H7 (cell line): ENCODE measurements around the gene CS. TPM values are rescaled to one million over a fixed set of nuclear protein-coding genes. Genes with fewer than 3 reads are reported as not detected.
A peak's percentile ranks its signal among the peaks of the same experiment; 100 is the strongest.

Experiments used
- DNase-seq: peaks from one replicate; pipeline ENCODE4 v3.0.0; 2012
- H3K27me3 ChIP-seq: 2 replicates; pipeline ENCODE4 v1.6.0; 2011; ENCODE audit warnings: mild to moderate bottlenecking, low read length; ENCODE audit not compliant: control insufficient read depth, insufficient read depth
- H3K36me3 ChIP-seq: replicated peaks from 2 replicates; pipeline ENCODE4 v1.5.1; 2011; ENCODE audit warnings: low read length; ENCODE audit not compliant: control insufficient read depth, insufficient read depth
- H3K4me3 ChIP-seq: 2 replicates; pipeline ENCODE4 v1.5.1; 2011; ENCODE audit warnings: low read depth, mild to moderate bottlenecking, control low read depth, low read length, moderate library complexity; ENCODE audit not compliant: insufficient read depth
- total RNA-seq: library from RNA; depleted of rRNA; stranded (reverse); fragments of >200 nt; shearing (Covaris generic); gene quantifications from 2 replicates; pipeline ENCODE4 v1.2.3, GENCODE V29; 2014

The CS gene
- total RNA-seq, 1 experiment from 2014 or later, result 179 TPM

- DNase-seq, result peak; percentile 93
- Histone ChIP-seq H3K36me3 (peaks cover 38% of the 10 kb centered on the region), H3K4me3 (peak overlapping the region; percentile 90), H3K27me3 (no peaks in the 10 kb centered on the region)
Observed at GRCh38 chr12:56257491-56258067, 42.6 kb downstream of the CS start.

GRCh38 chr12:56257071-56257470 is 43.1 kb downstream of the CS start:
- Histone ChIP-seq H3K36me3 (peaks cover 42% of the 10 kb centered on the region), H3K4me3 (peak overlapping the region; percentile 90), H3K27me3 (no peaks in the 10 kb centered on the region)
- no peak for DNase-seq

GRCh38 chr12:56256326-56256960 is 43.7 kb downstream of the CS start:
- Histone ChIP-seq H3K27me3 (no peaks in the 10 kb centered on the region), H3K4me3 (no peak overlapping the region), H3K36me3 (peaks cover 47% of the 10 kb centered on the region)
- DNase-seq, result peak; percentile 87

- peak; percentile 13 for DNase-seq
- peaks cover 48% of the 10 kb centered on the region for H3K36me3 ChIP-seq
- H3K27me3 ChIP-seq, result no peaks in the 10 kb centered on the region
- H3K4me3 ChIP-seq, result no peak overlapping the region
Observed at GRCh38 chr12:56255671-56256070, 44.5 kb downstream of the CS start.

GRCh38 chr12:56253091-56253490 is 47.0 kb downstream of the CS start:
- peaks cover 60% of the 10 kb centered on the region for H3K36me3 ChIP-seq
- no peaks in the 10 kb centered on the region for H3K27me3 ChIP-seq
- peak; percentile 10 for DNase-seq

GRCh38 chr12:56252649-56253048 is 47.5 kb downstream of the CS start:
- H3K27me3 ChIP-seq, result no peaks in the 10 kb centered on the region
- H3K36me3 ChIP-seq, result peaks cover 64% of the 10 kb centered on the region

More at GRCh38 chr12:56253091-56253490, 47.0 kb downstream of the CS start:
- H3K4me3 ChIP-seq, result no peak overlapping the region

GRCh38 chr12:56248711-56249110 is 51.4 kb downstream of the CS start:
- peaks cover 61% of the 10 kb centered on the region for H3K36me3 ChIP-seq
- H3K27me3 ChIP-seq, result no peaks in the 10 kb centered on the region
- no peak overlapping the region for H3K4me3 ChIP-seq
- no peak for DNase-seq

More at GRCh38 chr12:56252649-56253048, 47.5 kb downstream of the CS start:
- no peak overlapping the region for H3K4me3 ChIP-seq
- peak; percentile 8 for DNase-seq

GRCh38 chr12:56247923-56248322 is 52.2 kb downstream of the CS start:
- Histone ChIP-seq H3K36me3 (peaks cover 60% of the 10 kb centered on the region), H3K4me3 (no peak overlapping the region)
- DNase-seq, result no peak

GRCh38 chr12:56244494-56244893 is 55.6 kb downstream of the CS start:
- Histone ChIP-seq H3K27me3 (no peaks in the 10 kb centered on the region), H3K4me3 (no peak overlapping the region), H3K36me3 (peaks cover 48% of the 10 kb centered on the region)
- DNase-seq, result no peak

More at GRCh38 chr12:56247923-56248322, 52.2 kb downstream of the CS start:
- no peaks in the 10 kb centered on the region for H3K27me3 ChIP-seq

GRCh38 chr12:56243731-56244181 is 56.4 kb downstream of the CS start:
- DNase-seq, result no peak
- Histone ChIP-seq H3K27me3 (no peaks in the 10 kb centered on the region), H3K4me3 (no peak overlapping the region), H3K36me3 (peaks cover 43% of the 10 kb centered on the region)

GRCh38 chr12:56242986-56243385 is 57.1 kb downstream of the CS start:
- peaks cover 37% of the 10 kb centered on the region for H3K36me3 ChIP-seq
- no peak for DNase-seq
- H3K4me3 ChIP-seq, result no peak overlapping the region
- no peaks in the 10 kb centered on the region for H3K27me3 ChIP-seq

GRCh38 chr12:56241424-56242303 is 58.5 kb downstream of the CS start:
- no peak for DNase-seq
- Histone ChIP-seq H3K4me3 (no peak overlapping the region), H3K36me3 (peaks cover 29% of the 10 kb centered on the region), H3K27me3 (no peaks in the 10 kb centered on the region)

GRCh38 chr12:56237552-56237951 is 62.6 kb downstream of the CS start:
- DNase-seq, result peak; percentile 70
- no peak overlapping the region for H3K4me3 ChIP-seq
- H3K36me3 ChIP-seq, result peaks cover 2% of the 10 kb centered on the region
- no peaks in the 10 kb centered on the region for H3K27me3 ChIP-seq

- Histone ChIP-seq H3K27me3 (no peaks in the 10 kb centered on the region), H3K36me3 (peaks cover 1% of the 10 kb centered on the region), H3K4me3 (no peak overlapping the region)
- DNase-seq, result no peak
Observed at GRCh38 chr12:56236985-56237384, 63.1 kb downstream of the CS start.

- peak; percentile 28 for DNase-seq
- H3K4me3 ChIP-seq, result no peak overlapping the region
- peaks cover 1% of the 10 kb centered on the region for H3K36me3 ChIP-seq
- no peaks in the 10 kb centered on the region for H3K27me3 ChIP-seq
Observed at GRCh38 chr12:56236091-56236490, 64.0 kb downstream of the CS start.
